Neural crest cell (in vitro differentiated cells): ENCODE measurements around the gene MAN2B2. TPM values are rescaled to one million over a fixed set of nuclear protein-coding genes. Genes with fewer than 3 reads are reported as not detected.

Experiments
- DNase-seq: peaks from one replicate; pipeline ENCODE4 v3.0.0; 2021; ENCODE audit warnings: low read depth, mixed read lengths, low spot score
- H3K27ac Mint-ChIP-seq: one replicate; pipeline ENCODE4 v1.8.0; 2021; ENCODE audit warnings: mild to moderate bottlenecking, mixed read lengths; ENCODE audit not compliant: unreplicated experiment
- H3K27me3 Mint-ChIP-seq: 2 replicates; pipeline ENCODE4 v1.8.0; 2021; ENCODE audit warnings: low read depth, mild to moderate bottlenecking, mixed read lengths
- H3K36me3 Mint-ChIP-seq: 2 replicates; pipeline ENCODE4 v1.8.0; 2021; ENCODE audit warnings: low read depth, mild to moderate bottlenecking, mixed read lengths
- H3K4me1 Mint-ChIP-seq: 2 replicates; pipeline ENCODE4 v1.8.0; 2021; ENCODE audit warnings: mixed read lengths
- H3K4me3 Mint-ChIP-seq: one replicate; pipeline ENCODE4 v1.8.0; 2021; ENCODE audit warnings: mild to moderate bottlenecking, mixed read lengths
- H3K9me3 Mint-ChIP-seq: 2 replicates; pipeline ENCODE4 v1.8.0; 2021; ENCODE audit warnings: mixed read lengths
- long read RNA-seq: library from polyadenylated mRNA; unstranded; transcript quantifications from one replicate; pipeline ENCODE4 v2.0.0, GENCODE V29; 2020
- total RNA-seq: library from RNA; stranded (reverse); gene quantifications from 2 replicates; pipeline ENCODE4 v1.2.1, GENCODE V29; 2021
- TF ChIP-seq, protein P1 (sequence below): fragments of 200-600 bp; sonication (generic); conservative IDR thresholded peaks from 2 replicates; pipeline ENCODE4 v1.5.0; 2021; ENCODE audit warnings: antibody characterized with exemption, mild to moderate bottlenecking

MAN2B2 gene
- total RNA-seq: 9.4 and 9.8 TPM in 2 replicates
- long read RNA-seq, partial matches to known transcripts: 2 of 3 reads
- long read RNA-seq, other reads (novel, unspliced or antisense): 1 of 3 reads

DNA sequence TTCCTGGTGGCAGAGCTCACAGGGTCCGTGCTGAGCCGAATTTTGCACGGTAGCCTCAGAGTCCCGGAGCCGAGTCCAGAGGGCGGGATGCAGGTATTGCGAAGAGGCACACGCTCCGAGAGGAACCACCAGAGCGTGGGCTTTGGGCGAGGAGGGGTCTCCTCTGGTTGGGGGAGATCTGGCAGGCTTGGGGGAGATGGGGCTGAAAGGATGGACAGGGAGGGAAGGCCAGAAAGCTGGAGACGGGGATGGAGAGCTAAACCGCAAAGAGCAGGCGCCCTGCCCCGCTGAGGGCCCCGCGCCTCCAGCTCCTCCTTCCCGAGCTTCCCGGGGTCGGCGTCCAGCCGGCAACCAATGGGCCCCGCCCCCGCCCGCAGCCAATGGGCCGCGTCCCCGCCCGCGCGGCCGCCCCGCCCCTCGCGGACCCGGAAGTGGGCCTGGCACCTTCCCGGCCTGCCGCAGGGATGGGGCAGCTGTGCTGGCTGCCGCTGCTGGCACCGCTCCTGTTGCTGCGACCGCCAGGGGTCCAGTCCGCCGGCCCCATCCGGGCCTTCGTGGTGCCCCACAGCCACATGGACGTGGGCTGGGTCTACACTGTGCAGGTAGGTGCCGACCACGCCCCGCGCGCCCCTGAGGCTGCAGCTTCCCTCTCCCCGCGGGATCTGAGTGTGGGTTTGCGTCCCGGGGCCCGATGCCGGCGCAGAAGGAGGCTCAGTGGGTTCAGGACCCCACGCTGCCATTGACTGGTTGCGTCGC lies at the start of gene MAN2B2:
Gene MAN2B2 (plus strand): TSS at position 443 of the 756 bp plus-strand sequence. CDS start 22 bp downstream, at position 465.
- TF ChIP-seq, protein P1, sequence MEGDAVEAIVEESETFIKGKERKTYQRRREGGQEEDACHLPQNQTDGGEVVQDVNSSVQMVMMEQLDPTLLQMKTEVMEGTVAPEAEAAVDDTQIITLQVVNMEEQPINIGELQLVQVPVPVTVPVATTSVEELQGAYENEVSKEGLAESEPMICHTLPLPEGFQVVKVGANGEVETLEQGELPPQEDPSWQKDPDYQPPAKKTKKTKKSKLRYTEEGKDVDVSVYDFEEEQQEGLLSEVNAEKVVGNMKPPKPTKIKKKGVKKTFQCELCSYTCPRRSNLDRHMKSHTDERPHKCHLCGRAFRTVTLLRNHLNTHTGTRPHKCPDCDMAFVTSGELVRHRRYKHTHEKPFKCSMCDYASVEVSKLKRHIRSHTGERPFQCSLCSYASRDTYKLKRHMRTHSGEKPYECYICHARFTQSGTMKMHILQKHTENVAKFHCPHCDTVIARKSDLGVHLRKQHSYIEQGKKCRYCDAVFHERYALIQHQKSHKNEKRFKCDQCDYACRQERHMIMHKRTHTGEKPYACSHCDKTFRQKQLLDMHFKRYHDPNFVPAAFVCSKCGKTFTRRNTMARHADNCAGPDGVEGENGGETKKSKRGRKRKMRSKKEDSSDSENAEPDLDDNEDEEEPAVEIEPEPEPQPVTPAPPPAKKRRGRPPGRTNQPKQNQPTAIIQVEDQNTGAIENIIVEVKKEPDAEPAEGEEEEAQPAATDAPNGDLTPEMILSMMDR: peak; percentile 42
- peaks cover 5% of the 10 kb centered on the region for H3K9me3 Mint-ChIP-seq
- DNase-seq: peak; percentile 89
- H3K27ac Mint-ChIP-seq: peak within 1 kb of the TSS; percentile 86
- H3K4me1 Mint-ChIP-seq: no peaks in the 10 kb centered on the region
- H3K36me3 Mint-ChIP-seq: peaks cover 9% of the 10 kb centered on the region
- peaks cover 36% of the 10 kb centered on the region for H3K27me3 Mint-ChIP-seq
- H3K4me3 Mint-ChIP-seq: peak within 1 kb of the TSS; percentile 89

DNA sequence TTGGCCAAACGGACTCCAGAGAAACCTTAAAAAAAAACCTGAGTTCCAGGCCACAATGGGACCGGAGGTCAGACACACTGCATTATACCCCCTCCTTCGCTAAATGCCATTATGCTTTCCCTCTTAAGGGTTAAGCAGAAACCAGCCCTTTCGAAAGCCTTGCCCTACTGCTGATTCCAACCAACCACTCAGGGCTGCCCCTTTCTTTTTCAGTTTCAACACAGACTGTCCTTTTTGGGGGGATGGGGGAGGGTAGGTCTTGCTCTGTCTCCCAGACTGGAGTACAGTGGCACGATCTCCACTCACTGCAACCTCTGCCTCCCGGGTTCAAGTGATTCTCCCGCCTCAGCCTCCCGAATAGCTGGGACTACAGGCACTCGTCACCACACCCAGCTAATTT lies 49.5 kb upstream of the MAN2B2 start:
- Mint-ChIP-seq H3K36me3 (no peaks in the 10 kb centered on the region), H3K4me1 (no peaks in the 10 kb centered on the region), H3K4me3 (no peak overlapping the region), H3K27ac (no peak overlapping the region), H3K9me3 (no peaks in the 10 kb centered on the region), H3K27me3 (peaks cover 3% of the 10 kb centered on the region)
- DNase-seq: no peak
- TF ChIP-seq, protein P1: no peak

DNA sequence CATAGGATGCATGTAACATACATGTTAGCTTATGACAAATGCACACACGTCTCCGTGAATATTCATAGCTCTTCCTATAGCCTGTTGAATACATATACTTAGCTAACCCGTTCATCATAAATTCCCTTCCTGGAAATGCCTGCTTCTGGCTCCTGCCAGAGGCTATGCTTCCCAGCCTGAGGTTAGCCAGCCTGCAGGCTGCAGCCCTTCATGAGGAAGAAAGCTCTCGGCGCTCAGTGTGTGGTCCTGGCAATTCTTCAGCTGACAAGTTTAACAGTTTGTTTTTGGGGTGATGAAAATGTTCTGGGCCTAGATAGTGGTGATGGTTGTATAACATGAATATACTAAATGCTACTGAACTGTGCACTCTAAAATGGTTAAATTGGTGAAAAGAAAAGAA lies 48.8 kb upstream of the MAN2B2 start:
- H3K27me3 Mint-ChIP-seq: peaks cover 3% of the 10 kb centered on the region
- no peaks in the 10 kb centered on the region for H3K36me3 Mint-ChIP-seq
- TF ChIP-seq, protein P1: no peak
- H3K27ac Mint-ChIP-seq: no peak overlapping the region
- H3K4me3 Mint-ChIP-seq: no peak overlapping the region
- H3K4me1 Mint-ChIP-seq: no peaks in the 10 kb centered on the region
- no peaks in the 10 kb centered on the region for H3K9me3 Mint-ChIP-seq
- DNase-seq: no peak

DNA sequence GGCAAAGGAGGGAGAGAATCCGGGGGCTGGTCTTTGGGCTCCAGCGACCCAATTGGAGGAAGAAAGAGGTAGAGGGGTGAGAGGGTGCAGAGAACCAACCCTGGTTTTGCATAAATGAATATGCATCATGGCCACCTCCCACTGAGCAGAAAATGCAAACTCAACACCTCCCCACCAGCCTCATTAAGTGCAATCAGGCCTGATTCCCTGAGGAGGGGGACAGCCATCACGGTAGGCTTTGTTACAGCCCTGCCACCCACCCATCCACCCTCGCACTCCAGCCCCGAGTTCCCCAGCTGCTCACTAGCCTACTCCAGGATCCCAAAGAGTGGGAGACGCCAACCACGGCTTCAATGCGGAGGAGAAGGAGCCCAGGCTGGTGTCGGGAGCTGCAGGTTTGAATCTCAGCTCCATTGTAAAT lies 48.3 kb upstream of the MAN2B2 start:
- H3K4me3 Mint-ChIP-seq: no peak overlapping the region
- peaks cover 5% of the 10 kb centered on the region for H3K27me3 Mint-ChIP-seq
- no peak for DNase-seq
- H3K27ac Mint-ChIP-seq: no peak overlapping the region
- TF ChIP-seq, protein P1: no peak
- H3K36me3 Mint-ChIP-seq: no peaks in the 10 kb centered on the region
- H3K9me3 Mint-ChIP-seq: no peaks in the 10 kb centered on the region
- no peaks in the 10 kb centered on the region for H3K4me1 Mint-ChIP-seq

DNA sequence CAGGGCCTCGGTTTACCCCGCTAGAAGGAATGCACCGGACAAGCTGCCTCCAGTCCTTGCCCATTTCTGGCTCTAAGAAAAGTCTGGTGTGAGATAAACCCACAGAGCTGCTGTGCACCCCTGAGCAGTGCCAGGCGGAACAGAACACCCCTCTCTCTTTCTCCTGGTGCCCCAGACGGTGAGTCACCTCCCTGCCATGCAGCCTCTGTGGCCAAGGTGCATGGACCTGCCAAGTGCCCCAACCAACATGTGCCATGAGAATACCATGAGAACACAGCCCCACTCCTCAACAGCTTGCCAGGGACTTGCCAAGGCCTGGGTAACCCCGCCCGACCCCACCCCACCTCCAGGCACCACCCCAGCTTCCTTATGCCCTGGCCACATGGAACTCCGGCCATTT lies 47.7 kb upstream of the MAN2B2 start:
- no peak overlapping the region for H3K27ac Mint-ChIP-seq
- peaks cover 5% of the 10 kb centered on the region for H3K27me3 Mint-ChIP-seq
- H3K4me3 Mint-ChIP-seq: no peak overlapping the region
- TF ChIP-seq, protein P1: no peak
- no peaks in the 10 kb centered on the region for H3K9me3 Mint-ChIP-seq
- no peaks in the 10 kb centered on the region for H3K36me3 Mint-ChIP-seq
- H3K4me1 Mint-ChIP-seq: no peaks in the 10 kb centered on the region
- DNase-seq: no peak
